LoVo (cell line): ENCODE results near the gene GPRC5C.

Source experiments
- DNase-seq: peaks from one replicate; pipeline ENCODE4 v3.0.0-alpha.2; 2016; ENCODE audit warnings: low spot score

GPRC5C gene

GRCh38 chr17:74407384-74407783 is 24.5 kb upstream of the GPRC5C start:
- DNase-seq = no peak

- DNase-seq = peak; percentile 28
Observed at GRCh38 chr17:74408262-74408661, 23.6 kb upstream of the GPRC5C start.

- DNase-seq = no peak
Observed at GRCh38 chr17:74408815-74409214, 23.1 kb upstream of the GPRC5C start.

- DNase-seq = no peak
Observed at GRCh38 chr17:74410001-74410443, 21.9 kb upstream of the GPRC5C start.

GRCh38 chr17:74412581-74412980 is 19.3 kb upstream of the GPRC5C start:
- no peak for DNase-seq

- DNase-seq = no peak
Observed at GRCh38 chr17:74413491-74413890, 18.4 kb upstream of the GPRC5C start.

GRCh38 chr17:74414510-74414909 is 17.4 kb upstream of the GPRC5C start:
- no peak for DNase-seq

- no peak for DNase-seq
Observed at GRCh38 chr17:74415608-74416396, 16.1 kb upstream of the GPRC5C start.

GRCh38 chr17:74417178-74418045 is 14.5 kb upstream of the GPRC5C start:
- DNase-seq = peak; percentile 90

GRCh38 chr17:74419928-74420411 is 11.9 kb upstream of the GPRC5C start:
- no peak for DNase-seq

- no peak for DNase-seq
Observed at GRCh38 chr17:74424117-74424516, 7.8 kb upstream of the GPRC5C start.

- DNase-seq = no peak
Observed at GRCh38 chr17:74424657-74425056, 7.2 kb upstream of the GPRC5C start.

GRCh38 chr17:74426551-74427047 is 5.3 kb upstream of the GPRC5C start:
- DNase-seq = no peak

GRCh38 chr17:74427048-74427762 is 4.7 kb upstream of the GPRC5C start:
- DNase-seq = peak; percentile 28

- DNase-seq = no peak
Observed at GRCh38 chr17:74427763-74428153, 4.1 kb upstream of the GPRC5C start.

- DNase-seq = no peak
Observed at GRCh38 chr17:74429604-74430384, 2.1 kb upstream of the GPRC5C start.

GRCh38 chr17:74430385-74430705 is 1.5 kb upstream of the GPRC5C start:
- DNase-seq = no peak

GRCh38 chr17:74430706-74431567 is 951 bp upstream of the GPRC5C start:
- DNase-seq = peak; percentile 82

GRCh38 chr17:74432424-74432690 is 469 bp downstream of the GPRC5C start:
- DNase-seq = no peak

- DNase-seq = no peak
Observed at GRCh38 chr17:74432766-74433391, 991 bp downstream of the GPRC5C start.
